Calu3 (cell line): ENCODE results near the gene CFAP99. TPM values are rescaled to one million over a fixed set of nuclear protein-coding genes. Genes with fewer than 3 reads are reported as not detected.

Source experiments
- BruUV-seq: library from RNA; stranded (reverse); fragments of 400-500 nt; replicated peaks from 2 replicates; lab custom pipeline; 2021; lab: Mats Ljungman, UMichigan
- CTCF ChIA-PET: fragments of 300-600 bp; sonication (Branson Sonifier 250); formaldehyde crosslinking; loops from one replicate; lab custom pipeline; 2022; ENCODE audit warnings: antibody characterized with exemption; lab: Charles Lee
- DNase-seq: peaks from one replicate; pipeline ENCODE4 v3.0.0; 2022
- H3K27ac Mint-ChIP-seq: one replicate; pipeline ENCODE4 v1.8.0; 2022; ENCODE audit warnings: mixed read lengths; ENCODE audit not compliant: unreplicated experiment
- H3K27me3 Mint-ChIP-seq: one replicate; pipeline ENCODE4 v1.8.0; 2022; ENCODE audit warnings: mixed read lengths; ENCODE audit not compliant: unreplicated experiment
- H3K36me3 Mint-ChIP-seq: one replicate; pipeline ENCODE4 v1.8.0; 2022; ENCODE audit warnings: mild to moderate bottlenecking, moderate library complexity, mixed read lengths; ENCODE audit not compliant: insufficient read depth, unreplicated experiment
- H3K4me1 Mint-ChIP-seq: one replicate; pipeline ENCODE4 v1.8.0; 2022; ENCODE audit warnings: mild to moderate bottlenecking, low read depth, mixed read lengths; ENCODE audit not compliant: unreplicated experiment
- H3K4me3 Mint-ChIP-seq: one replicate; pipeline ENCODE4 v1.8.0; 2022; ENCODE audit warnings: mild to moderate bottlenecking, low read depth, moderate library complexity, mixed read lengths; ENCODE audit not compliant: unreplicated experiment
- H3K9me3 Mint-ChIP-seq: one replicate; pipeline ENCODE4 v1.8.0; 2022; ENCODE audit warnings: low read depth, mixed read lengths; ENCODE audit not compliant: unreplicated experiment
- CTCF ChIP-seq: fragments of 200-600 bp; IDR thresholded peaks from one replicate; pipeline ENCODE4 v1.8.0; 2022; ENCODE audit warnings: antibody characterized with exemption; ENCODE audit not compliant: unreplicated experiment
- intact Hi-C: fragments of 100-400 bp; cut with micrococcal nuclease; formaldehyde crosslinking; loops from one replicate; pipeline ENCODE4 v1.10.0; 2022; ENCODE audit not compliant: unreplicated experiment
- total RNA-seq: library from RNA; stranded (reverse); gene quantifications from 2 replicates; pipeline ENCODE4 v1.2.3, GENCODE V29; 2022

CFAP99 gene
- total RNA-seq, 1 experiment from 2014 or later = not detected

- CTCF ChIA-PET = no interaction called here
- intact Hi-C loops = no loop called here
- DNase-seq = no peak
- H3K27me3 Mint-ChIP-seq = peaks cover 40% of the 10 kb centered on the region
- TF ChIP-seq CTCF = no peak
- BruUV-seq = no TSS peak
- H3K9me3 Mint-ChIP-seq = no peaks in the 10 kb centered on the region
- no peak overlapping the region for H3K27ac Mint-ChIP-seq
- no peaks in the 10 kb centered on the region for H3K4me1 Mint-ChIP-seq
- H3K4me3 Mint-ChIP-seq = no peak overlapping the region
- no peaks in the 10 kb centered on the region for H3K36me3 Mint-ChIP-seq
Measured at GRCh38 chr4:2399631-2400190, 19.0 kb upstream of the CFAP99 start.

GRCh38 chr4:2400841-2401609 is 17.7 kb upstream of the CFAP99 start:
- Mint-ChIP-seq H3K27me3 (peaks cover 40% of the 10 kb centered on the region), H3K9me3 (no peaks in the 10 kb centered on the region), H3K36me3 (no peaks in the 10 kb centered on the region), H3K4me1 (no peaks in the 10 kb centered on the region), H3K4me3 (no peak overlapping the region), H3K27ac (no peak overlapping the region)
- intact Hi-C loops = no loop called here
- BruUV-seq = no TSS peak
- DNase-seq = no peak
- no peak for TF ChIP-seq CTCF
- CTCF ChIA-PET = no interaction called here

GRCh38 chr4:2401610-2401983 is 17.2 kb upstream of the CFAP99 start:
- Mint-ChIP-seq H3K4me3 (no peak overlapping the region), H3K36me3 (no peaks in the 10 kb centered on the region), H3K4me1 (no peaks in the 10 kb centered on the region), H3K27me3 (peaks cover 45% of the 10 kb centered on the region), H3K9me3 (no peaks in the 10 kb centered on the region), H3K27ac (no peak overlapping the region)
- BruUV-seq = no TSS peak
- CTCF ChIA-PET = interaction anchor here (0.9 kb wide), 1 partner anchor 11 kb away, joined by 3 read pairs; no protein-coding TSS in a partner anchor
- DNase-seq = no peak
- intact Hi-C loops = no loop called here
- no peak for TF ChIP-seq CTCF

GRCh38 chr4:2402048-2402842 is 16.5 kb upstream of the CFAP99 start:
- intact Hi-C loops = no loop called here
- H3K4me3 Mint-ChIP-seq = no peak overlapping the region
- no peaks in the 10 kb centered on the region for H3K4me1 Mint-ChIP-seq
- H3K9me3 Mint-ChIP-seq = no peaks in the 10 kb centered on the region
- H3K27ac Mint-ChIP-seq = no peak overlapping the region
- H3K27me3 Mint-ChIP-seq = peaks cover 50% of the 10 kb centered on the region
- H3K36me3 Mint-ChIP-seq = no peaks in the 10 kb centered on the region
- TF ChIP-seq CTCF = no peak
- CTCF ChIA-PET = interaction anchor here (0.9 kb wide), 1 partner anchor 11 kb away, joined by 3 read pairs; no protein-coding TSS in a partner anchor
- DNase-seq = no peak
- no TSS peak for BruUV-seq
